ENCODE measurements around the gene CD1B.

DNA sequence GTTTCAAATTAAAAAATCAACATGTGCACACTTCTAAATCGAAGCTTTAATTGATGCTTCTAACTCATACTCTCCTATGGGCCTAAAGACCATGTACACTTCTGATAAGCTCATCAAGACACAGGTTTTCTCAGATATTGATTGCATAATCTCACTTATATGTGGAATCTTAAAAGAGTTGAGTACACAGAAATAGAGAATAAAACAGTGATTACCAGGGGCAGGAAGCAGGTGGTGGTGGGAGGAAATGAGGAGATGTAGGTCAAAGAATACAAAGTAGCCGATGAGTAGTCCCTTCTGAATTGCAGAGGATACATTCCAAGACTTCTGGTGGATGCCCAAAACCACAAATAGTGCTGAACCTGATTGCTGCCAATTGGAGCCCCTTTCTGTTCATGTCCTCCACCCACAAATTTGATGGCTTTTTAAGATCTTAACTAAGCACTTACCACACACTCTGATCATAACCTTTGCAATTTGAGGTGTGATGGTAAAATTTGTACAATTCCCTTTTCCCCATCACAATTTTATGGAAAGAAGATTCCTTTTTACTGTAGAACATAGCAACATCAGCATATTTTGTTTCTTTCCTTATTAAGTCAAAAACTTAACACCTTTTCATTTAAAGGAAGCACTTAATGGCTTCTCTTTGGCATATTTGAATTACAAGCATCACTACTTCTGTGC, 3.3 kb upstream of the CD1B start:
- TF ChIP-seq, protein P1, sequence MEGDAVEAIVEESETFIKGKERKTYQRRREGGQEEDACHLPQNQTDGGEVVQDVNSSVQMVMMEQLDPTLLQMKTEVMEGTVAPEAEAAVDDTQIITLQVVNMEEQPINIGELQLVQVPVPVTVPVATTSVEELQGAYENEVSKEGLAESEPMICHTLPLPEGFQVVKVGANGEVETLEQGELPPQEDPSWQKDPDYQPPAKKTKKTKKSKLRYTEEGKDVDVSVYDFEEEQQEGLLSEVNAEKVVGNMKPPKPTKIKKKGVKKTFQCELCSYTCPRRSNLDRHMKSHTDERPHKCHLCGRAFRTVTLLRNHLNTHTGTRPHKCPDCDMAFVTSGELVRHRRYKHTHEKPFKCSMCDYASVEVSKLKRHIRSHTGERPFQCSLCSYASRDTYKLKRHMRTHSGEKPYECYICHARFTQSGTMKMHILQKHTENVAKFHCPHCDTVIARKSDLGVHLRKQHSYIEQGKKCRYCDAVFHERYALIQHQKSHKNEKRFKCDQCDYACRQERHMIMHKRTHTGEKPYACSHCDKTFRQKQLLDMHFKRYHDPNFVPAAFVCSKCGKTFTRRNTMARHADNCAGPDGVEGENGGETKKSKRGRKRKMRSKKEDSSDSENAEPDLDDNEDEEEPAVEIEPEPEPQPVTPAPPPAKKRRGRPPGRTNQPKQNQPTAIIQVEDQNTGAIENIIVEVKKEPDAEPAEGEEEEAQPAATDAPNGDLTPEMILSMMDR (IDR thresholded peaks at IDR 0.05) = no peak
- TF ChIP-seq POLR2A (IDR thresholded peaks at IDR 0.05) = no peak
